K562 (cell line): ENCODE results near the gene CDH8. TPM values are rescaled to one million over a fixed set of nuclear protein-coding genes. Genes with fewer than 3 reads are reported as not detected.

ENCODE experiments used
- AFF4 ChIP-seq: sonication (generic); formaldehyde crosslinking; IDR thresholded peaks from 2 replicates; pipeline ENCODE4 v1.8.0; 2023; ENCODE audit warnings: mild to moderate bottlenecking, missing genetic modification reagents
- CAMTA2 ChIP-seq: fragments of 250-450 bp; sonication (Bioruptor Pico); conservative IDR thresholded peaks from 2 replicates; pipeline ENCODE4 v1.5.1; 2022
- FOXA3 ChIP-seq, 2 experiments: fragments of 450-650 bp in 1 of 2; sonication (generic) in 1 of 2; formaldehyde crosslinking; IDR thresholded peaks in 1 of 2; conservative IDR thresholded peaks in 1 of 2; 2 replicates each; pipeline versions ENCODE4 v1.4.0 to v1.8.0; 2020 to 2022; ENCODE audit warnings: mild to moderate bottlenecking in 2 of 2, missing genetic modification reagents in 1 of 2
- TAF9B ChIP-seq: fragments of 450-650 bp; IDR thresholded peaks from 2 replicates; pipeline ENCODE4 v1.6.1; 2018; ENCODE audit warnings: mild to moderate bottlenecking; ENCODE audit not compliant: partially characterized antibody
- WHSC1 ChIP-seq: IDR thresholded peaks from one replicate; pipeline ENCODE4 v1.6.1; 2012; ENCODE audit warnings: low read length, control low read depth, inconsistent platforms
- ZNF740 ChIP-seq, 3 experiments: fragments of 200-800 bp in 1 of 3; sonication (Bioruptor generic) in 1 of 3; sonication (generic) in 1 of 3; formaldehyde crosslinking in 1 of 3; IDR thresholded peaks; 2 replicates each; pipeline versions ENCODE4 v1.6.1 to v1.8.0; 2016 to 2022; ENCODE audit warnings: mild to moderate bottlenecking in 2 of 3, missing compliant biosample characterization in 2 of 3, missing genetic modification characterization in 2 of 3, missing genetic modification reagents in 1 of 3
- polyA plus RNA-seq, 8 experiments: library from polyadenylated mRNA; depleted of rRNA in 4 of 8; stranded (reverse) in 5 of 8; unstranded in 3 of 8; fragments of >200 nt; fragmentation: Nextera tagmentation in 2 of 8; fragmentation: Illumina TruSeq in 1 of 8; extraction: Ambion mirVana in 2 of 8; extraction: Trizol in 1 of 8; gene quantifications; 2 replicates each; pipeline versions ENCODE4 v1.2.1 to v1.2.3, GENCODE V29; 2011 to 2014; ENCODE audit warnings: inconsistent platforms in 1 of 8, missing spikeins in 1 of 8
- total RNA-seq, 7 experiments: library from RNA; depleted of rRNA in 6 of 7; stranded (reverse); fragments of >200 nt in 6 of 7; fragmentation: Illumina TruSeq in 2 of 7; extraction: Trizol in 2 of 7; gene quantifications; 2 replicates each; pipeline versions ENCODE4 v1.2.1 to v1.2.3, GENCODE V29; 2011 to 2021; ENCODE audit warnings: low replicate concordance in 1 of 7
- TF ChIP-seq, protein P1 (sequence below): fragments of 250-450 bp; sonication (Bioruptor Pico); IDR thresholded peaks from 2 replicates; pipeline ENCODE4 v1.4.0; 2020
- TF ChIP-seq, protein P2 (sequence below): fragments of 450-650 bp; IDR thresholded peaks from 2 replicates; pipeline ENCODE4 v1.6.1; 2018; ENCODE audit warnings: mild to moderate bottlenecking, low read depth; ENCODE audit not compliant: partially characterized antibody

CDH8 gene
- total and polyA plus RNA-seq, 9 of the 15 experiments (the other 6 are each of a cell fraction or from before 2014, with no cell fraction given): 0.22 to 1.4 (median 0.42) TPM; not detected in 4

DNA sequence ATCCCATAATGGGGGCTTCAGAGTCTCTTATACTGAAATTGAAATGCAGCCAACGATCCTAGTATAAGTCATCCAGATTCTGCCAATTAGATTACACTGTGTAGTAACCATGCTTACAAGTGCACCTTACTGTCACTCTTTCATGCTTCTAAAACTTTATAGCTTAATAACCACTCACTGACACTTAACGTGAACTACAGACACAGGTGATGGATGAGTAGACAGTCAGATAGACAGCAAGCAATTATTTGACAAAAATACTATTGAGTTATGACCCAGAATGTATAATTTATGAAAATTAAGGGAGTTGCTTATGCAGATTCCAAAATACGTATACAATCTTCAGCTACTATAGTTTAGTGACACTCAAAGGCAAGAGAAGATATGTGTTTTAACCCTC, 6.3 kb downstream of the CDH8 start (continued):
- no peak for TF ChIP-seq ZNF740 (CRISPR knock-in tag; IDR thresholded peaks at IDR 0.05)
- no peak for TF ChIP-seq ZNF740 (tag; IDR thresholded peaks at IDR 0.05)
- TF ChIP-seq, protein P1, sequence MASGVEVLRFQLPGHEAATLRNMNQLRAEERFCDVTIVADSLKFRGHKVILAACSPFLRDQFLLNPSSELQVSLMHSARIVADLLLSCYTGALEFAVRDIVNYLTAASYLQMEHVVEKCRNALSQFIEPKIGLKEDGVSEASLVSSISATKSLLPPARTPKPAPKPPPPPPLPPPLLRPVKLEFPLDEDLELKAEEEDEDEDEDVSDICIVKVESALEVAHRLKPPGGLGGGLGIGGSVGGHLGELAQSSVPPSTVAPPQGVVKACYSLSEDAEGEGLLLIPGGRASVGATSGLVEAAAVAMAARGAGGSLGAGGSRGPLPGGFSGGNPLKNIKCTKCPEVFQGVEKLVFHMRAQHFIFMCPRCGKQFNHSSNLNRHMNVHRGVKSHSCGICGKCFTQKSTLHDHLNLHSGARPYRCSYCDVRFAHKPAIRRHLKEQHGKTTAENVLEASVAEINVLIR (CRISPR knock-in tag): no peak
- no peak for TF ChIP-seq CAMTA2
- no peak for TF ChIP-seq WHSC1
- no peak for TF ChIP-seq TAF9B
- TF ChIP-seq, protein P2, sequence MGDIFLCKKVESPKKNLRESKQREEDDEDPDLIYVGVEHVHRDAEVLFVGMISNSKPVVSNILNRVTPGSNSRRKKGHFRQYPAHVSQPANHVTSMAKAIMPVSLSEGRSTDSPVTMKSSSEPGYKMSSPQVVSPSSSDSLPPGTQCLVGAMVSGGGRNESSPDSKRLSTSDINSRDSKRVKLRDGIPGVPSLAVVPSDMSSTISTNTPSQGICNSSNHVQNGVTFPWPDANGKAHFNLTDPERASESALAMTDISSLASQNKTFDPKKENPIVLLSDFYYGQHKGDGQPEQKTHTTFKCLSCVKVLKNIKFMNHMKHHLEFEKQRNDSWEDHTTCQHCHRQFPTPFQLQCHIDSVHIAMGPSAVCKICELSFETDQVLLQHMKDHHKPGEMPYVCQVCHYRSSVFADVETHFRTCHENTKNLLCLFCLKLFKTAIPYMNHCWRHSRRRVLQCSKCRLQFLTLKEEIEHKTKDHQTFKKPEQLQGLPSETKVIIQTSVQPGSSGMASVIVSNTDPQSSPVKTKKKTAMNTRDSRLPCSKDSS: no peak
- TF ChIP-seq FOXA3 (CRISPR knock-in tag; conservative IDR thresholded peaks at IDR 0.05 in 1 of 2, IDR thresholded peaks at IDR 0.05 in 1 of 2): no peak
- no peak for TF ChIP-seq AFF4 (CRISPR knock-in tag)
- TF ChIP-seq, all 486 proteins: peak for 0
